Measurements from ENCODE around the gene KIFAP3.
"Not testable (repeated sequence)": the region's sequence is repeated elsewhere in the genome, so short reads cannot be mapped to it uniquely, and the experiment has no call there.

KIFAP3 gene

GRCh38 chr1:170074250-170075157, at the start of gene KIFAP3:
KIFAP3 (minus strand) TSS chr1:170074695; CDS start chr1:170074467, 228 bp downstream.
- peak; percentile 96 for DNase-seq

GRCh38 chr1:170122366-170122765, 47.9 kb upstream of the KIFAP3 start:
- no peak for DNase-seq

GRCh38 chr1:170114906-170115305, 40.4 kb upstream of the KIFAP3 start:
- no peak for DNase-seq

- not testable (repeated sequence) for DNase-seq
Observed at GRCh38 chr1:170113140-170113539, 38.6 kb upstream of the KIFAP3 start.

GRCh38 chr1:170097449-170097948, 23.0 kb upstream of the KIFAP3 start:
- DNase-seq: no peak

GRCh38 chr1:170096806-170097340, 22.4 kb upstream of the KIFAP3 start:
- DNase-seq: no peak

GRCh38 chr1:170095976-170096748, 21.7 kb upstream of the KIFAP3 start:
- DNase-seq: no peak

- DNase-seq: not testable (repeated sequence)
Observed at GRCh38 chr1:170094697-170095616, 20.5 kb upstream of the KIFAP3 start.

- no peak for DNase-seq
Observed at GRCh38 chr1:170086399-170087032, 12.0 kb upstream of the KIFAP3 start.

- DNase-seq: no peak
Observed at GRCh38 chr1:170085091-170085490, 10.6 kb upstream of the KIFAP3 start.

GRCh38 chr1:170078610-170079189, 4.2 kb upstream of the KIFAP3 start:
- no peak for DNase-seq

- DNase-seq: no peak
Observed at GRCh38 chr1:170077926-170078325, 3.4 kb upstream of the KIFAP3 start.

GRCh38 chr1:170076952-170077351, 2.5 kb upstream of the KIFAP3 start:
- DNase-seq: not testable (repeated sequence)

- DNase-seq: no peak
Observed at GRCh38 chr1:170076199-170076598, 1.7 kb upstream of the KIFAP3 start.

GRCh38 chr1:170075186-170075585, 691 bp upstream of the KIFAP3 start:
- DNase-seq: no peak

- DNase-seq: no peak
Observed at GRCh38 chr1:170073893-170074249, 624 bp downstream of the KIFAP3 start.

GRCh38 chr1:170071378-170071777, 3.1 kb downstream of the KIFAP3 start:
- DNase-seq: no peak

- DNase-seq: no peak
Observed at GRCh38 chr1:170068923-170069322, 5.6 kb downstream of the KIFAP3 start.

- DNase-seq: no peak
Observed at GRCh38 chr1:170067253-170067819, 7.2 kb downstream of the KIFAP3 start.

GRCh38 chr1:170064821-170065220, 9.7 kb downstream of the KIFAP3 start:
- no peak for DNase-seq

All from T1000 (cell line).